GM23248 (cell line): ENCODE measurements around the gene VCPKMT. TPM values are rescaled to one million over a fixed set of nuclear protein-coding genes. Genes with fewer than 3 reads are reported as not detected.

Source experiments
- DNase-seq: peaks from one replicate; pipeline ENCODE4 v3.0.0-alpha.2; 2015
- H2AFZ ChIP-seq: fragments of 200-600 bp; sonication (generic); 2 replicates; pipeline ENCODE4 v1.6.1; 2016; ENCODE audit warnings: antibody characterized with exemption
- H3F3A ChIP-seq: fragments of 200-600 bp; sonication (generic); 2 replicates; pipeline ENCODE4 v1.6.1; 2016; ENCODE audit warnings: mild to moderate bottlenecking, antibody characterized with exemption, mixed run types; ENCODE audit not compliant: insufficient read depth
- H3K27ac ChIP-seq: fragments of 200-600 bp; sonication (generic); 2 replicates; pipeline ENCODE4 v1.5.1; 2016; ENCODE audit warnings: mild to moderate bottlenecking
- H3K27me3 ChIP-seq: fragments of 200-600 bp; sonication (generic); replicated peaks from 2 replicates; pipeline ENCODE4 v1.6.1; 2016; ENCODE audit warnings: mild to moderate bottlenecking; ENCODE audit not compliant: insufficient read depth
- H3K36me3 ChIP-seq: fragments of 200-600 bp; sonication (generic); 2 replicates; pipeline ENCODE4 v1.6.1; 2016; ENCODE audit warnings: low read depth, mild to moderate bottlenecking
- H3K4me1 ChIP-seq: fragments of 200-600 bp; sonication (generic); 2 replicates; pipeline ENCODE4 v1.6.1; 2016; ENCODE audit warnings: mild to moderate bottlenecking; ENCODE audit not compliant: insufficient read depth
- H3K4me2 ChIP-seq: fragments of 200-600 bp; sonication (generic); one replicate; pipeline ENCODE4 v1.6.1; 2016; ENCODE audit warnings: mild to moderate bottlenecking; ENCODE audit not compliant: unreplicated experiment
- H3K4me3 ChIP-seq: fragments of 200-600 bp; sonication (generic); 2 replicates; pipeline ENCODE4 v1.5.1; 2016; ENCODE audit warnings: mild to moderate bottlenecking
- H3K79me2 ChIP-seq: fragments of 200-600 bp; sonication (generic); 2 replicates; pipeline ENCODE4 v1.6.1; 2016; ENCODE audit warnings: mild to moderate bottlenecking; ENCODE audit not compliant: insufficient read depth
- H3K9ac ChIP-seq: fragments of 200-600 bp; sonication (generic); 2 replicates; pipeline ENCODE4 v1.6.1; 2016; ENCODE audit warnings: mild to moderate bottlenecking
- H3K9me2 ChIP-seq: fragments of 200-600 bp; sonication (generic); 2 replicates; pipeline ENCODE4 v1.6.1; 2016; ENCODE audit warnings: mixed run types, mild to moderate bottlenecking, moderate library complexity; ENCODE audit not compliant: insufficient read depth
- H3K9me3 ChIP-seq: fragments of 200-600 bp; sonication (generic); one replicate; pipeline ENCODE4 v1.6.1; 2017; ENCODE audit warnings: low read depth
- H4K20me1 ChIP-seq: fragments of 200-600 bp; sonication (generic); 2 replicates; pipeline ENCODE4 v1.6.0; 2016; ENCODE audit not compliant: insufficient read depth
- EZH2 ChIP-seq: fragments of 200-600 bp; sonication (generic); IDR thresholded peaks from 2 replicates; pipeline ENCODE4 v1.6.1; 2018; ENCODE audit warnings: antibody characterized with exemption, mild to moderate bottlenecking; ENCODE audit not compliant: insufficient read depth, poor library complexity, severe bottlenecking
- EZH2phosphoT487 ChIP-seq: fragments of 200-600 bp; sonication (generic); IDR thresholded peaks from 2 replicates; pipeline ENCODE4 v1.6.1; 2018; ENCODE audit warnings: antibody characterized with exemption, moderate library complexity, mild to moderate bottlenecking, low read depth; ENCODE audit not compliant: insufficient read depth
- WGBS, 2 experiments: methylation state at CpG; one replicate each; pipeline ENCODE4 v1.1.6; 2015 to 2017; ENCODE audit warnings: low lambda C conversion rate in 2 of 2, low coverage in 1 of 2; ENCODE audit errors: missing lambda C conversion rate in 2 of 2; 5-methylcytosine and 5-hydroxymethylcytosine counted together
- in situ Hi-C: fragments of 300-500 bp; cut with MboI; formaldehyde crosslinking; loops from 2 replicates; pipeline ENCODE4 v1.15.0; 2020
- polyA plus RNA-seq: library from polyadenylated mRNA; unstranded; fragments of >200 nt; fragmentation: Nextera tagmentation; extraction: Ambion mirVana; gene quantifications from 2 replicates; pipeline ENCODE4 v1.2.1, GENCODE V29; 2016
- total RNA-seq: library from RNA; depleted of rRNA; stranded (reverse); fragments of >200 nt; shearing (Covaris generic); gene quantifications from 2 replicates; pipeline ENCODE4 v1.2.3, GENCODE V29; 2014

VCPKMT gene
- total and polyA plus RNA-seq, 2 experiments from 2014 or later: 7.5 to 9.4 TPM

- peak; percentile 33 for DNase-seq
- Histone ChIP-seq H3K9me3 (no peaks in the 10 kb centered on the region), H3K79me2 (no peaks in the 10 kb centered on the region), H3K9me2 (no peaks in the 10 kb centered on the region), H3K27ac (no peak overlapping the region), H3K4me3 (no peak overlapping the region), H3K36me3 (no peaks in the 10 kb centered on the region), H4K20me1 (no peaks in the 10 kb centered on the region), H3K9ac (no peak overlapping the region), H2AFZ (no peak overlapping the region), H3K27me3 (no peaks in the 10 kb centered on the region), H3F3A (0 out of 2 replicates have a peak, but pooled peaks cover 6% of the 10 kb centered on the region), H3K4me2 (no peak overlapping the region), H3K4me1 (no peaks in the 10 kb centered on the region)
- in situ Hi-C loops: loop anchor here (10.0 kb wide), 1 partner anchor 225 kb away; no protein-coding TSS in a partner anchor
- 64 to 67% methylated on average over 4 of the region's 4 CpGs for WGBS, 2 experiments
- TF ChIP-seq EZH2phosphoT487 (no peak), EZH2 (no peak)
Observed at GRCh38 chr14:50099335-50099734, 17.0 kb downstream of the VCPKMT start.

DNA sequence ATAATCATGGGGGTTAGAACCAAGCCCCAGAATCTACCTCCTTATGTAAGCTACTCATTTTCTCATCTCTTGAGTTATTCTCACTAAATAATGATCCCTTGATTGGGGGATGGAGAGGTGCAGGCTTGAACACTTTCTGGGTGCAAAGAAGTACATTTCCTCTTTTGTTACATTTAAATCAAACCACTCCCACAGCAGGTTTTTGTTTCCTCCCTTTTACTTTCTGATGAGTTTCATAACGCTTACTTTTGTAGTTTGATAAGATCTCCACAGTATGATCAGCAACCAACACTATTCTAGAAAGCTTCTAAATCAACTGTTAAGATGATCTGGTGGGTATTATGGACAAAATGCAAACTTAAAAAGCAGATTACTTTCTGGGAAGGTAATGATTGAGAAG is 20.5 kb downstream of the VCPKMT start:
- Histone ChIP-seq H3K36me3 (no peaks in the 10 kb centered on the region), H3K79me2 (no peaks in the 10 kb centered on the region), H3K27ac (no peak overlapping the region), H3K4me3 (no peak overlapping the region), H3K4me1 (no peaks in the 10 kb centered on the region), H3F3A (no peaks in the 10 kb centered on the region), H3K9ac (no peak overlapping the region), H3K27me3 (no peaks in the 10 kb centered on the region), H3K9me2 (no peaks in the 10 kb centered on the region), H3K4me2 (no peak overlapping the region), H2AFZ (no peak overlapping the region), H3K9me3 (no peaks in the 10 kb centered on the region), H4K20me1 (no peaks in the 10 kb centered on the region)
- TF ChIP-seq EZH2phosphoT487 (no peak), EZH2 (no peak)
- DNase-seq: no peak
- in situ Hi-C loops: loop anchor here (10.0 kb wide), 1 partner anchor 221 kb away; no protein-coding TSS in a partner anchor
- WGBS, 2 experiments: 62 to 81% methylated on average over 1 of the region's 1 CpG

DNA sequence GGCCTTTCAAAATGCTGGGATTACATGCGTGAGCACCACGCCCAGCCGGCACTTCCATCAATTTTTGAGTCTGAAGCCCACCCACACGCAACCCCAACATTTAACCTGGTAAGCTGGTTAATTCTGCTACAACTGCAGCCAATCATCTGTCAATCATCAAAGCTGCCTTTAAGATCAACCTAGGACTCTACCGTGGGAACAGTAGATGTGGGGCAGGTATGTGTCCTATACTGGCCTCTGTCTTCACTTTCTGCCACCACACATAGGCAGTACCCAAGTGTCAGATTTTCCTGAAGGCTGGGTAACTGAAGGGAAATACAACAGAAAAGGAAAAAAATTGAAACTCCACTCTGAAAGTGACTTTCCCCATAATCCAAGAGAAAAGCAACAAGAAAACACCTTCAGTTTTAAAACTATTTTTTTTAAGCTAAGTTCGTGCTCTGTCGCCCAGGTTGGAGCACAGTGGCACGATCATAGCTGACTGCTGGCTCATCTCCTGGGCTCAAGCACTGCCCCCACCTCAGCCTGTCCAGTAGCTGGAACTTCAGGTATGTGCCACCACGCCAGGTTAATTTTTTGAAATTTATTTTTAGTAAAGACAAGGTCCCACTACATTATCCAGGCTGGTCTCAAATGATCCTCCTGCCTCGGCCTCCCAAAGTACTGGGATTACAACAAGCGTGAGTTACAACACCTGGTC is 22.2 kb downstream of the VCPKMT start:
- H3K27me3 ChIP-seq: no peaks in the 10 kb centered on the region
- no peak for DNase-seq
- no peak overlapping the region for H2AFZ ChIP-seq
- H3K79me2 ChIP-seq: no peaks in the 10 kb centered on the region
- no peaks in the 10 kb centered on the region for H3K9me2 ChIP-seq
- no peaks in the 10 kb centered on the region for H3F3A ChIP-seq
- no peaks in the 10 kb centered on the region for H4K20me1 ChIP-seq
- no peak overlapping the region for H3K4me2 ChIP-seq
- no peak overlapping the region for H3K9ac ChIP-seq
- no peaks in the 10 kb centered on the region for H3K9me3 ChIP-seq
- no peaks in the 10 kb centered on the region for H3K36me3 ChIP-seq
- no peaks in the 10 kb centered on the region for H3K4me1 ChIP-seq
- no peak overlapping the region for H3K27ac ChIP-seq
- in situ Hi-C loops: loop anchor here (10.0 kb wide), 1 partner anchor 219 kb away; no protein-coding TSS in a partner anchor
- TF ChIP-seq EZH2phosphoT487 (no peak), EZH2 (no peak)
- WGBS, 2 experiments: 89 to 90% methylated on average over 11 of the region's 11 CpGs
- no peak overlapping the region for H3K4me3 ChIP-seq

DNA sequence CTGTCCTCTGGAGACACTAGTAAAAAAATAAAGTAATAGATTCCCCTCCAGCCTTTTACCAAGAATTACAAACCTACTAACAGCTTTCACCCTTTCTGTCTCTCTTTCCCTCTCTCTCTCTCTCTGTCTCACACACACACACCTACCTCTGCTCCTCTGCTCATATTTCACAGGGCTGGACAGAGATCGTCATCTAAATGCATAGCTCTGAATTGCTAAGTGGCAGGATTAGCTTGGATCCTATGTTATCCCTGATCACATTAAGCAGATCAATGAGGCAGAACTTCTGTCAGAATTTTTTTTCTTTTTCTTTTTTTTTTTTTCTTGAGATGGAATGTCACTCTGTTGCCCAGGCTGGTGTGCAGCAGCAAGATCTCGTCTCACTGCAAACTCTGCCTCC is 22.9 kb downstream of the VCPKMT start:
- H3K9me2 ChIP-seq: no peaks in the 10 kb centered on the region
- in situ Hi-C loops: loop anchor here (10.0 kb wide), 1 partner anchor 219 kb away; no protein-coding TSS in a partner anchor
- H3K9me3 ChIP-seq: no peaks in the 10 kb centered on the region
- H3K79me2 ChIP-seq: no peaks in the 10 kb centered on the region
- DNase-seq: no peak
- no peaks in the 10 kb centered on the region for H3K36me3 ChIP-seq
- WGBS, 2 experiments: 46 to 48% methylated on average over 2 of the region's 2 CpGs
- TF ChIP-seq EZH2phosphoT487 (no peak), EZH2 (no peak)
- H3K27me3 ChIP-seq: no peaks in the 10 kb centered on the region
- no peak overlapping the region for H3K4me2 ChIP-seq
- no peaks in the 10 kb centered on the region for H4K20me1 ChIP-seq
- H2AFZ ChIP-seq: no peak overlapping the region
- no peak overlapping the region for H3K4me3 ChIP-seq
- no peak overlapping the region for H3K9ac ChIP-seq
- H3F3A ChIP-seq: no peaks in the 10 kb centered on the region
- H3K4me1 ChIP-seq: no peaks in the 10 kb centered on the region
- no peak overlapping the region for H3K27ac ChIP-seq
